Liver (tissue), 9 donors: ENCODE results near the gene MESP1. TPM values are rescaled to one million over a fixed set of nuclear protein-coding genes. Genes with fewer than 3 reads are reported as not detected.

Experiments
- DNase-seq: peaks from one replicate; pipeline ENCODE4 v3.0.0-alpha.2; 2017; ENCODE audit warnings: low spot score
- H3K27ac ChIP-seq, 2 donors: one replicate each; pipeline ENCODE4 v1.7.0; 2013; ENCODE audit warnings: inconsistent platforms in 2 of 2, low read length in 2 of 2, control low read depth in 1 of 2, low read depth in 1 of 2, mild to moderate bottlenecking in 1 of 2
- H3K27me3 ChIP-seq, 4 donors: one replicate each; pipeline versions ENCODE4 v1.6.1 to v1.7.0; 2013; ENCODE audit warnings: low read length in 3 of 4, inconsistent platforms in 1 of 4, mild to moderate bottlenecking in 1 of 4, moderate library complexity in 1 of 4; ENCODE audit not compliant: control insufficient read depth in 4 of 4, insufficient read depth in 4 of 4
- H3K36me3 ChIP-seq, 4 donors: one replicate each; pipeline versions ENCODE4 v1.6.1 to v1.7.0; 2013; ENCODE audit warnings: low read length in 3 of 4, mild to moderate bottlenecking in 3 of 4, low read depth in 1 of 4, moderate library complexity in 1 of 4; ENCODE audit not compliant: control insufficient read depth in 4 of 4, insufficient read depth in 3 of 4
- H3K4me1 ChIP-seq, 4 donors: one replicate each; pipeline versions ENCODE4 v1.6.1 to v1.7.0; 2013; ENCODE audit warnings: low read length in 3 of 4, mild to moderate bottlenecking in 3 of 4, moderate library complexity in 1 of 4; ENCODE audit not compliant: control insufficient read depth in 4 of 4, insufficient read depth in 4 of 4
- H3K4me3 ChIP-seq, 3 donors: one replicate each; pipeline versions ENCODE4 v1.6.1 to v1.7.0; 2013; ENCODE audit warnings: low read length in 3 of 3, control low read depth in 1 of 3, low read depth in 1 of 3, mild to moderate bottlenecking in 1 of 3
- H3K9ac ChIP-seq, 2 donors: one replicate each; pipeline ENCODE4 v1.7.0; 2013; ENCODE audit warnings: low read length in 2 of 2, mild to moderate bottlenecking in 2 of 2, moderate library complexity in 2 of 2, control low read depth in 1 of 2, low read depth in 1 of 2
- H3K9me3 ChIP-seq, 4 donors: one replicate each; pipeline versions ENCODE4 v1.6.1 to v1.7.0; 2013; ENCODE audit warnings: low read length in 3 of 4; ENCODE audit not compliant: control insufficient read depth in 4 of 4
- EGR1 ChIP-seq, 2 donors: IDR thresholded peaks; 2 replicates each; pipeline ENCODE4 v1.6.1; 2016 to 2018; ENCODE audit warnings: antibody characterized with exemption in 2 of 2, low read depth in 2 of 2
- FOXA1 ChIP-seq: IDR thresholded peaks from 2 replicates; pipeline ENCODE4 v1.6.1; 2016; ENCODE audit warnings: antibody characterized with exemption
- FOXA2 ChIP-seq: IDR thresholded peaks from 2 replicates; pipeline ENCODE4 v1.6.1; 2016; ENCODE audit warnings: antibody characterized with exemption
- GABPA ChIP-seq, 2 donors: IDR thresholded peaks in 1 of 2; conservative IDR thresholded peaks in 1 of 2; 2 replicates each; pipeline ENCODE4 v1.6.1; 2016; ENCODE audit warnings: antibody characterized with exemption in 2 of 2, mild to moderate bottlenecking in 1 of 2, moderate library complexity in 1 of 2
- HNF4A ChIP-seq, 2 donors: conservative IDR thresholded peaks; 2 replicates each; pipeline ENCODE4 v1.6.1; 2016; ENCODE audit warnings: antibody characterized with exemption in 2 of 2, mild to moderate bottlenecking in 2 of 2
- HNF4G ChIP-seq: IDR thresholded peaks from 2 replicates; pipeline ENCODE4 v1.6.1; 2016; ENCODE audit warnings: antibody characterized with exemption
- JUND ChIP-seq, 2 donors: IDR thresholded peaks; 2 replicates each; pipeline ENCODE4 v1.6.1; 2016; ENCODE audit warnings: antibody characterized with exemption in 2 of 2
- NR2F2 ChIP-seq: IDR thresholded peaks from 2 replicates; pipeline ENCODE4 v1.6.1; 2016; ENCODE audit warnings: antibody characterized with exemption
- RAD21 ChIP-seq, 2 donors: IDR thresholded peaks; 2 replicates each; pipeline ENCODE4 v1.6.1; 2016; ENCODE audit warnings: antibody characterized with exemption in 2 of 2, mild to moderate bottlenecking in 2 of 2
- RXRA ChIP-seq, 2 donors: IDR thresholded peaks; 2 replicates each; pipeline ENCODE4 v1.6.1; 2017 to 2018; ENCODE audit warnings: antibody characterized with exemption in 2 of 2, mild to moderate bottlenecking in 1 of 2
- SP1 ChIP-seq: IDR thresholded peaks from 2 replicates; pipeline ENCODE4 v1.6.1; 2018; ENCODE audit warnings: antibody characterized with exemption, mild to moderate bottlenecking
- TAF1 ChIP-seq: conservative IDR thresholded peaks from 2 replicates; pipeline ENCODE4 v1.6.1; 2016; ENCODE audit warnings: antibody characterized with exemption, mild to moderate bottlenecking
- YY1 ChIP-seq: IDR thresholded peaks from 2 replicates; pipeline ENCODE4 v1.6.1; 2016; ENCODE audit warnings: antibody characterized with exemption, mild to moderate bottlenecking
- WGBS: extraction: QIAGEN DNeasy Blood & Tissue Kit; methylation state at CpG from one replicate; pipeline ENCODE4 v1.1.7; 2013; 5-methylcytosine and 5-hydroxymethylcytosine counted together
- polyA plus RNA-seq, 2 donors: library from polyadenylated mRNA; stranded (reverse) in 1 of 2; unstranded in 1 of 2; fragments of 200-250 nt in 1 of 2; fragments of >200 nt in 1 of 2; fragmentation: Nextera tagmentation in 1 of 2; extraction: Ambion mirVana in 1 of 2; gene quantifications; one replicate each; pipeline versions ENCODE4 v1.2.1 to v1.2.3, GENCODE V29; 2013 to 2015
- total RNA-seq, 2 donors: library from RNA; depleted of rRNA; stranded (reverse); fragments of >200 nt; gene quantifications; one replicate each; pipeline ENCODE4 v1.2.3, GENCODE V29; 2014
- TF ChIP-seq, protein P1 (sequence below): fragments of 150-350 bp; IDR thresholded peaks from 2 replicates; pipeline ENCODE4 v1.5.1; 2017; ENCODE audit warnings: improper control_type of control experiment, low read depth, low read length; ENCODE audit not compliant: missing input control
- TF ChIP-seq, protein P2 (sequence below): IDR thresholded peaks from 2 replicates; pipeline ENCODE4 v1.6.1; 2016; ENCODE audit warnings: antibody characterized with exemption, mild to moderate bottlenecking
- TF ChIP-seq, protein P3 (sequence below): IDR thresholded peaks from 2 replicates; pipeline ENCODE4 v1.6.1; 2016; ENCODE audit warnings: antibody characterized with exemption
- TF ChIP-seq, protein P4 (sequence below): IDR thresholded peaks from 2 replicates; pipeline ENCODE4 v1.6.1; 2016; ENCODE audit warnings: antibody characterized with exemption
- TF ChIP-seq, protein P5 (sequence below): IDR thresholded peaks from 2 replicates; pipeline ENCODE4 v1.6.1; 2016; ENCODE audit warnings: antibody characterized with exemption
- donor health status: healthy.
- donor health status: healthy.
- donor health status: healthy.
- donor health status: healthy.
- donor health status: healthy.

MESP1 gene
- total and polyA plus RNA-seq, 4 donors, result 0.14 to 1.8 (median 0.84) TPM

DNA sequence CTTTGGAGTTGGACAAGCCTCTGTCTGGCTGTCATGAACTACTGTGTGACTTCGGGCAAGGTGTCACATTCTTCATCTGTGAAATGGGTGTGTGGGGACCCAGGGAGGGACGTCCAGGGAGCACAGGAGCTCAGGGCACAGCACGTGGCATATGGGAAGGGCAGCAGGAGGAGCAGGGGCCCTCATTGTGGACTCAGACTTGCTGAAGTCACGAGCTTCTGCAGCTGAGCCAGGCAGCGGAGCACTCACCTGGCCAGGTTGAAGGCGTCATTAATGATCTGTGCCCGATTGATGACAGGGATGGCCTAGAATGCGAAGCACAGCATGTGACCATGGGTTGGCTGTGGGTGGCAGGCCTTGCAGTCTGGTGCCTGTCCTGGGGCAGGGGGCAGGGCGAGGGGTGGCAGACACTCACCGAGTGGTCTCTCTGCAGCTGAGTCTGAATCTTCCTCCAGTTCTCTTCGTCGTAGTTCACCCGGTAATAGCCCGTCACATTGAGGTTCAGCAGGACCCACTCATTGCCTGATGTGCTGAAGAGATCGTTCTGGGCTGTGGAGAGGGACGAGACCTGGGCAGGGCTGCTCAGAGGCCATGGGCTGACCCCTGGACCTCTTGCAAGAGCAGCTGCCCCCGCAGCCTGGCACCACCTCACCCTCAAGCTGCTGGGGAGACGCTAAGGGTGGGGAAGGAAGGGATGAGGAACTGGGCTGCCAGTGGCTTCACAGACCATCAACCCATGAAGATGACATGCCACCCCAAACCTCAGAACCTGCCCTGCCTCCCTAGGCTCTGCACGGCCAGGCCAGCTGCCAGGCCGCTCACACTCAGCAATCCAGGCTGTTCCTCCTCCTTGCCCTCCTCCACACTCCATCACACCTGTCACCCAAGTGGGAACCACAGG, 48.2 kb upstream of the MESP1 start:
- Histone ChIP-seq H3K9ac (no peak overlapping the region), H3K9me3 (no peaks in the 10 kb centered on the region), H3K4me3 (no peak overlapping the region), H3K4me1 (peaks cover 9 to 34% (median 19%) of the 10 kb centered on the region in 4 donors), H3K27ac (no peak overlapping the region), H3K36me3 (peaks cover 26 to 62% (median 45%) of the 10 kb centered on the region in 4 donors), H3K27me3 (no peaks in the 10 kb centered on the region)
- WGBS, result 88% methylated on average over 20 of the region's 20 CpGs
- TF ChIP-seq NR2F2 (no peak), HNF4G (no peak), TAF1 (no peak), JUND (IDR thresholded peaks at IDR 0.05) (no peak), HNF4A (conservative IDR thresholded peaks at IDR 0.05) (no peak), YY1 (no peak), GABPA (IDR thresholded peaks at IDR 0.05 in 1 of 2, conservative IDR thresholded peaks at IDR 0.05 in 1 of 2) (no peak), FOXA1 (no peak), RAD21 (IDR thresholded peaks at IDR 0.05) (no peak), RXRA (IDR thresholded peaks at IDR 0.05) (no peak), SP1 (no peak), EGR1 (IDR thresholded peaks at IDR 0.05; ENCODE audit: low read depth in 2 of 2) (no peak), FOXA2 (no peak)
- TF ChIP-seq, protein P1, sequence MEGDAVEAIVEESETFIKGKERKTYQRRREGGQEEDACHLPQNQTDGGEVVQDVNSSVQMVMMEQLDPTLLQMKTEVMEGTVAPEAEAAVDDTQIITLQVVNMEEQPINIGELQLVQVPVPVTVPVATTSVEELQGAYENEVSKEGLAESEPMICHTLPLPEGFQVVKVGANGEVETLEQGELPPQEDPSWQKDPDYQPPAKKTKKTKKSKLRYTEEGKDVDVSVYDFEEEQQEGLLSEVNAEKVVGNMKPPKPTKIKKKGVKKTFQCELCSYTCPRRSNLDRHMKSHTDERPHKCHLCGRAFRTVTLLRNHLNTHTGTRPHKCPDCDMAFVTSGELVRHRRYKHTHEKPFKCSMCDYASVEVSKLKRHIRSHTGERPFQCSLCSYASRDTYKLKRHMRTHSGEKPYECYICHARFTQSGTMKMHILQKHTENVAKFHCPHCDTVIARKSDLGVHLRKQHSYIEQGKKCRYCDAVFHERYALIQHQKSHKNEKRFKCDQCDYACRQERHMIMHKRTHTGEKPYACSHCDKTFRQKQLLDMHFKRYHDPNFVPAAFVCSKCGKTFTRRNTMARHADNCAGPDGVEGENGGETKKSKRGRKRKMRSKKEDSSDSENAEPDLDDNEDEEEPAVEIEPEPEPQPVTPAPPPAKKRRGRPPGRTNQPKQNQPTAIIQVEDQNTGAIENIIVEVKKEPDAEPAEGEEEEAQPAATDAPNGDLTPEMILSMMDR, result no peak
- TF ChIP-seq, protein P2, sequence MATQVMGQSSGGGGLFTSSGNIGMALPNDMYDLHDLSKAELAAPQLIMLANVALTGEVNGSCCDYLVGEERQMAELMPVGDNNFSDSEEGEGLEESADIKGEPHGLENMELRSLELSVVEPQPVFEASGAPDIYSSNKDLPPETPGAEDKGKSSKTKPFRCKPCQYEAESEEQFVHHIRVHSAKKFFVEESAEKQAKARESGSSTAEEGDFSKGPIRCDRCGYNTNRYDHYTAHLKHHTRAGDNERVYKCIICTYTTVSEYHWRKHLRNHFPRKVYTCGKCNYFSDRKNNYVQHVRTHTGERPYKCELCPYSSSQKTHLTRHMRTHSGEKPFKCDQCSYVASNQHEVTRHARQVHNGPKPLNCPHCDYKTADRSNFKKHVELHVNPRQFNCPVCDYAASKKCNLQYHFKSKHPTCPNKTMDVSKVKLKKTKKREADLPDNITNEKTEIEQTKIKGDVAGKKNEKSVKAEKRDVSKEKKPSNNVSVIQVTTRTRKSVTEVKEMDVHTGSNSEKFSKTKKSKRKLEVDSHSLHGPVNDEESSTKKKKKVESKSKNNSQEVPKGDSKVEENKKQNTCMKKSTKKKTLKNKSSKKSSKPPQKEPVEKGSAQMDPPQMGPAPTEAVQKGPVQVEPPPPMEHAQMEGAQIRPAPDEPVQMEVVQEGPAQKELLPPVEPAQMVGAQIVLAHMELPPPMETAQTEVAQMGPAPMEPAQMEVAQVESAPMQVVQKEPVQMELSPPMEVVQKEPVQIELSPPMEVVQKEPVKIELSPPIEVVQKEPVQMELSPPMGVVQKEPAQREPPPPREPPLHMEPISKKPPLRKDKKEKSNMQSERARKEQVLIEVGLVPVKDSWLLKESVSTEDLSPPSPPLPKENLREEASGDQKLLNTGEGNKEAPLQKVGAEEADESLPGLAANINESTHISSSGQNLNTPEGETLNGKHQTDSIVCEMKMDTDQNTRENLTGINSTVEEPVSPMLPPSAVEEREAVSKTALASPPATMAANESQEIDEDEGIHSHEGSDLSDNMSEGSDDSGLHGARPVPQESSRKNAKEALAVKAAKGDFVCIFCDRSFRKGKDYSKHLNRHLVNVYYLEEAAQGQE, result no peak
- TF ChIP-seq, protein P3, sequence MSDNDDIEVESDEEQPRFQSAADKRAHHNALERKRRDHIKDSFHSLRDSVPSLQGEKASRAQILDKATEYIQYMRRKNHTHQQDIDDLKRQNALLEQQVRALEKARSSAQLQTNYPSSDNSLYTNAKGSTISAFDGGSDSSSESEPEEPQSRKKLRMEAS, result no peak
- TF ChIP-seq, protein P4, sequence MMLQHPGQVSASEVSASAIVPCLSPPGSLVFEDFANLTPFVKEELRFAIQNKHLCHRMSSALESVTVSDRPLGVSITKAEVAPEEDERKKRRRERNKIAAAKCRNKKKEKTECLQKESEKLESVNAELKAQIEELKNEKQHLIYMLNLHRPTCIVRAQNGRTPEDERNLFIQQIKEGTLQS, result no peak
- TF ChIP-seq, protein P5, sequence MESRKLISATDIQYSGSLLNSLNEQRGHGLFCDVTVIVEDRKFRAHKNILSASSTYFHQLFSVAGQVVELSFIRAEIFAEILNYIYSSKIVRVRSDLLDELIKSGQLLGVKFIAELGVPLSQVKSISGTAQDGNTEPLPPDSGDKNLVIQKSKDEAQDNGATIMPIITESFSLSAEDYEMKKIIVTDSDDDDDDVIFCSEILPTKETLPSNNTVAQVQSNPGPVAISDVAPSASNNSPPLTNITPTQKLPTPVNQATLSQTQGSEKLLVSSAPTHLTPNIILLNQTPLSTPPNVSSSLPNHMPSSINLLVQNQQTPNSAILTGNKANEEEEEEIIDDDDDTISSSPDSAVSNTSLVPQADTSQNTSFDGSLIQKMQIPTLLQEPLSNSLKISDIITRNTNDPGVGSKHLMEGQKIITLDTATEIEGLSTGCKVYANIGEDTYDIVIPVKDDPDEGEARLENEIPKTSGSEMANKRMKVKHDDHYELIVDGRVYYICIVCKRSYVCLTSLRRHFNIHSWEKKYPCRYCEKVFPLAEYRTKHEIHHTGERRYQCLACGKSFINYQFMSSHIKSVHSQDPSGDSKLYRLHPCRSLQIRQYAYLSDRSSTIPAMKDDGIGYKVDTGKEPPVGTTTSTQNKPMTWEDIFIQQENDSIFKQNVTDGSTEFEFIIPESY, result no peak
- DNase-seq, result no peak
